Stimulated activated CD4-positive, alpha-beta T cell treated with anti-CD3 and anti-CD28 coated beads, Interleukin-15, amount 100 ng/mL, for 24 hours (primary cell): Measurements from ENCODE around the gene KRTAP10-1.
"Not testable (repeated sequence)": the region's sequence is repeated elsewhere in the genome, so short reads cannot be mapped to it uniquely, and the experiment has no call there.

Experiments
- DNase-seq: peaks from one replicate; pipeline ENCODE4 v3.0.0-alpha.2; 2020

The KRTAP10-1 gene, protein sequence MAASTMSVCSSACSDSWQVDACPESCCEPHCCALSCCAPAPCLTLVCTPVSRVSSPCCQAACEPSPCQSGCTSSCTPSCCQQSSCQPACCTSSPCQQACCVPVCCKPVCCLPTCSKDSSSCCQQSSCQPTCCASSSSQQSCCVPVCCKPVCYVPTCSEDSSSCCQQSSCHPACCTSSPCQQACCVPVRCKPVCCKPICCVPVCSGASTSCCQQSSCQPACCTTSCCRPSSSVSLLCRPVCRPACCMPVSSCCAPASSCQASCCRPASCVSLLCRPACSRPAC

GRCh38 chr21:44539991-44540666, at the start of gene KRTAP10-1:
KRTAP10-1 (minus strand) TSS chr21:44540195; CDS start chr21:44540150, 45 bp downstream.
- DNase-seq: no peak

DNA sequence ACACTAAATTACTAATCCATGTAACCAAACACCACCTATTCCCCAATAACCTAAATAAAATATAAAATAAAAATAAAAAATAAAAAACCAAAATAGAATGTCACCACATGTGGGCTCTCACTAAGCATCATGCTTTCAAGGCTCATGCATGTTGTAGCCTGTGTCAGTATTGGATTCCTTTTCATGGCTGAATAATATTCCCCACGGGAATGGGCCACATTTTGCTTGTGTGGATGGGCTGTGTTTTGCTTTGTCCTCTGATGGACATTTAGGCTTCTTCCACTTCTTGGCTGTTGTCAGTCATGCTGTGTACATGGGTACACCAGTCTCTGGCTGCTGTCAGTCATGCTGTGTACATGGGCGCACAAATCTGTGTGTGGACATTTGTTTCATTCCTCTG, 49.1 kb upstream of the KRTAP10-1 start:
- no peak for DNase-seq

- no peak for DNase-seq
Measured at GRCh38 chr21:44585892-44586291, 45.9 kb upstream of the KRTAP10-1 start.

DNA sequence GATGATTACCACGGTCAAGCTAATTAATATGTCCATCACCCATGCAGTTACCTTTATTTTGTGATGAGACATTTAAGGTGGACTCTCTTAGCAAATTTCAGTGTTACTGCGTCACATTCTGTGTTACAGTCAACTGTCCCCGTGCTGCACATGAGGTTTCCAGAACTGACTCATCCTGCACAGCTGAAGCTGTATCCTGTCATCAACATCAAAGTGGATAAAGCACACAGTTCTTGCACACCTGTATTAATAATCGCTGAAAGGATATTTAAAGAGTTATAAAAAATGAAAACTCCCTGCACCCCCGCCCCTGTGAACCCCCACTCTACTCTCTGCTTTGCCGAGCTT, 43.8 kb upstream of the KRTAP10-1 start:
- DNase-seq: peak; percentile 36

- no peak for DNase-seq
Measured at GRCh38 chr21:44583089-44583799, 43.2 kb upstream of the KRTAP10-1 start.

GRCh38 chr21:44582055-44582454, 42.1 kb upstream of the KRTAP10-1 start:
- no peak for DNase-seq

GRCh38 chr21:44581158-44581557, 41.2 kb upstream of the KRTAP10-1 start:
- no peak for DNase-seq

DNA sequence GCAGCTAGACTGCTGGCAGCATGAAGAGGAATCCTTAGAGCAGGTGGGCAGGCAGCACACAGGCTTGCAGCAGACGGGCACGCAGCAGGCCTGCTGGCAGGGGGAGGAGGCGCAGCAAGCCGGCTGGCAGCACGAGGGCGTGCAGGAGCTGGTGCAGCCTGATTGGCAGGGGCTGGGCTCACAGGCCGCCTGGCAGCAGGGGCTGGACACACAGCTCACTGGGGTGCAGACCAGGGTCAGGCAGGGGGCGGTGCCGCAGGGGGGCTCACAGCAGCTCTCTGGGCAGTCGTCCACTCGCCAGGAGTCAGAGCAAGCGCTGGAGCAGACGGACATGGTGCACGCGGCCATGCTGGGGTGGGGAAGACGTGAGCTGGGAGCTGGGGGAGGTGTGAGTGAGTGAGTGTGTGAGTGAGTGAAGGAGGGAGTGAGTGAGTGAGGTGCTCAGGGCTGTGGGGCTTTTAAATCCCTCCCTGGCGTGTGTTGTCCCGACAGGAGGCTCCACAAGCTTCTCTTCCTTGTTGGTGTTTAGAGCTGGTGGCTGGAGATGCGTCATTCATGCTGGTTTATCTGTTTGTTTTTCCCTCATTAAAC, 40.3 kb upstream of the KRTAP10-1 start, which contains the start of gene KRTAP10-5:
KRTAP10-5 (minus strand) TSS at position 374 of the 591 bp plus-strand sequence; CDS start at position 348, 26 bp downstream.
- not testable (repeated sequence) for DNase-seq

DNA sequence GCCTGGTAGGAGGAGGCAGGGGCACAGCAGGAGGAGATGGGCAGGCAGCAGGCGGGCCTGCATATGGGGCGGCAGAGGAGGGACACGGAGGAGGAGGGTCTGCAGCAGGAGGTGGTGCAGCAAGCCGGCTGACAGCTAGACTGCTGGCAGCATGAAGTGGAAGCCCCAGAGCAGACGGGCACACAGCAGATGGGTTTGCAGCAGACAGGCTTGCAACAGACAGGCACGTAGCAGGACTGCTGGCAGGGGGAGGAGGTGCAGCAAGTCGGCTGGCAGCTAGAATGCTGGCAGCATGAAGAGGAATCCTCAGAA, 39.8 kb upstream of the KRTAP10-1 start:
- no peak for DNase-seq

DNA sequence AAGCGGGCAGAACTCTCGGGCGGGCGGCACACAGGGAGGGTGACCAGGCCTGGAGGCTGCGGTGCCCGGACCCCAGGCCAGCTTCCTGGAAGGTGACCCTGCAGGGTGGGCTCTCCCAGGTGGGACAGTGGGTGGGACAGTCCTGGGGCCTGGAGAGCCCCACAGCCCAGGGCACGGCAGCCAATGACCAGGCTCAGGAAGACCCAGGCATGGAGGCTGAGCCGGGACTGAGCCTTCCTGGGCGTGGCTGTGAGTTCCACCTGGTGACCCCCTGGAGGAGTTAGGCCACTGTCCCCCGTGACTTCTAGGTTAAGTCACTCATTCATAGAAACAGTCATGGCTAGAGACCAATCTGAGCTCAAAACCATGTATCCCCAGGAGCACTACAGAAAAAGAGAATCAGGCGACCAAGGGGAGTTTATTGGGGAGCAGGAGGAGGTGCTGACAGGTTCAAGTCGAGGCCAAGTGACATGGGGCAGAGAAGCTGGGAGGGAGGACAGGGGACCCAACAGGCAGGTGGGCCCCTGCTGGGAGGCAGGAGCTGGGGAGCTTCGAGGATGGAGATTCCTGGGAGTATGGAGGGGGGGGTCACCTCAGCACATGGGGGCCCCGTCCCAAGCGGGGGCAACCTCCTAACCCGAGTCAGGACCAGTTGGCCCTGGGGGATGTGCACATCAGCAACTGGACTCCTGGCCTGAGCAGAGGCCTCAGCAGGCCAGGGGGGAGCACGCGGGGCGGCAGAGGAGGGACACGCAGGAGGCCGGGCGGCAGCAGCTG, 39.2 kb upstream of the KRTAP10-1 start:
- no peak for DNase-seq

DNA sequence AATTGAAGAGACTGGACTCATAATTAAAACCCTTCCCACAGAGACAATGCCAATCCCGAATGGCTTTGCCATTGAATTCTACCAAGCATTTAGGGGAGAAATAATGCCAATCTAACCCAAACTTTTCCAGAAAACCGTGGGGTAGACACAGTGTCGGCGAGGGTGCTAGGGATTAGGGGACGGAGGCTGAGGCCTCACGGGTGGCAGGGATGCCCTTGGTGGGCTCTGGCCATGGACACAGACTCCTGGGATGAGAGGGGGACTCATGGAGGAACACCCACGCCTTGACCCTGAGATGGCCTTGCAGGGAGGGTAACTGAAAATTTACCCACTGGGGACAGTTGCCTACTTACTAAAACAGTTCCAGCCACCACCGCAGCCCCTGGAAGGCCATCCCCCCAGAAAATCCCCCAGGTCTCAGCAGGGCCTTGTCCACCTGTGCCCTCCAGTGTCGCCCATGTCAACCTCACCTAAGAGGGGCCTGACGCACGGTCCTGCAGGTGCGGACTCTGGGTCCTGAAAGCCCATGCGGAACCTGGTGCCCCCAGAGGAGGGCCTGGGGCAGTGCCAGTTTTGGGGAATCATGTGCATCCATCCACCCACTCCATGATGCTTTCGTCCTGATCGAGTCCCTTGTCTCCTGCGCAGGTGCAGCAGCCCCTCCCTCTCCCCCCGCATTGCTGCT, 38.5 kb upstream of the KRTAP10-1 start:
- no peak for DNase-seq

DNA sequence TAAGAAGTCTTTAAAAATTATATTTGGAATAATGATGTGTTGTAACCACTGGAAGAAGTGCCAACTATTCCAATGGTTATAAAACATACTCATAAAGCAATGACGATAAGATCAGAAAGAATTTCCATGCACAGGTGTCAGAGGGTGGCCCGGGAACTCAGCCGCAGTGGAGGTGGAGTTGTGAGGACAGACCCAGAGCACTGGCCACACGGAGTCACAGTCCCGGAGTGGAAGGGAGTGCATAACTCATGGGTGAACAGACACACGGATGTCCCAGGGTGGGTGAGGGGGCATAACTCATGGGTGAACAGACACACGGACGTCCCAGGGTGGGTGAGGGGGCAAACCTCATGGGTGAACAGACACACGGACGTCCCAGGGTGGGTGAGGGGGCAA, 36.0 kb upstream of the KRTAP10-1 start:
- no peak for DNase-seq

DNA sequence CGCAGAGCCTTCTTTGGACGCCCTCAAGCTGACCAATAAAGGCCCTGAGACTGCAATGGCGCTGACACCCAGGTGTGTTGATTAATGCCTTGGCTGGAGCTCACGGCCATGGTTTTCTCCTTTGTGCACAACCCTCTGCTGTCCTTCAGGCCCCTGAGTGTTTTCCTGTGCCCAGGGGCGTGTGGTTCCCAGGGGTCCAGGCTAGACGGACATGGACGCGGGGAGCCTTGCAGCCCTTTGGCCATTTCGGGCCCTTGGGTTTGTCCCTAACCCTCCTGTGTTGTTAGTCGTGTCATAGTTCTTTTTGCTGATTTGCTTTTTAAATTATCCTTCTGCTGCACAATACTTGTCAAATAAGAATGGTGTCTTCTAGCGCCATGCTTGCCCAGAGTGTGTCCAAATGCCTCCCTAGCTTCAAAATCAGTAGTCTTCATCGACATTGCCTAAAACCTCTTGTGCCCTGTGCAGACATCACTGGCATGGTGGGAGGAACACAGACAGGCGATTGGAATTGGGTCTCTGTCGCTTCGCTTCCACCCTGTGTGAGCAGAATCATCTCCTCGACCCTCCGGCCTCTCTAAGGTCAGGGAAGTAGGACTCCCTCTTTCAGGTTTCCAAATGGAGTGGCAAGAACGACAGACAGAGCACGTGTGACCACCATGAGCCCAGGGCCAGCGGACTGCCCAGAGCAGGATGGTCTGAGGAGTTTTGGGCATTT, 35.5 kb upstream of the KRTAP10-1 start:
- no peak for DNase-seq

GRCh38 chr21:44574457-44575306, 34.7 kb upstream of the KRTAP10-1 start:
- DNase-seq: no peak

DNA sequence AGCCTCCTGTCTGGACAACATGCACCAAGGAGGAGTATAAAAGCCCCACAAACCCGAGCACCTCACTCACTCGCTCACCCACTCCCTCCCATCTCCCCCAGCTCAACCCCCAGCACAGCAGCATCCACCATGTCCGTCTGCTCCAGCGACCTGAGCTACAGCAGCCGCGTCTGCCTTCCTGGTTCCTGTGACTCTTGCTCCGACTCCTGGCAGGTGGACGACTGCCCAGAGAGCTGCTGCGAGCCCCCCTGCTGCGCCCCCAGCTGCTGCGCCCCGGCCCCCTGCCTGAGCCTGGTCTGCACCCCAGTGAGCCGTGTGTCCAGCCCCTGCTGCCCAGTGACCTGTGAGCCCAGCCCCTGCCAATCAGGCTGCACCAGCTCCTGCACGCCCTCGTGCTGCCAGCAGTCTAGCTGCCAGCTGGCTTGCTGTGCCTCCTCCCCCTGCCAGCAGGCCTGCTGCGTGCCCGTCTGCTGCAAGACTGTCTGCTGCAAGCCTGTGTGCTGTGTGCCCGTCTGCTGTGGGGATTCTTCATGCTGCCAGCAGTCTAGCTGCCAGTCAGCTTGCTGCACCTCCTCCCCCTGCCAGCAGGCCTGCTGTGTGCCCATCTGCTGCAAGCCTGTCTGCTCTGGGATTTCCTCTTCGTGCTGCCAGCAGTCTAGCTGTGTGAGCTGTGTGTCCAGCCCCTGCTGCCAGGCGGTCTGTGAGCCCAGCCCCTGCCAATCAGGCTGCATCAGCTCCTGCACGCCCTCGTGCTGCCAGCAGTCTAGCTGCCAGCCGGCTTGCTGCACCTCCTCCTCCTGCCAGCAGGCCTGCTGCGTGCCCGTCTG, 33.8 kb upstream of the KRTAP10-1 start, which contains the start of gene KRTAP10-4:
KRTAP10-4 (plus strand) TSS at position 100 of the 827 bp plus-strand sequence; CDS start at position 130, 30 bp downstream.
- DNase-seq: not testable (repeated sequence)

DNA sequence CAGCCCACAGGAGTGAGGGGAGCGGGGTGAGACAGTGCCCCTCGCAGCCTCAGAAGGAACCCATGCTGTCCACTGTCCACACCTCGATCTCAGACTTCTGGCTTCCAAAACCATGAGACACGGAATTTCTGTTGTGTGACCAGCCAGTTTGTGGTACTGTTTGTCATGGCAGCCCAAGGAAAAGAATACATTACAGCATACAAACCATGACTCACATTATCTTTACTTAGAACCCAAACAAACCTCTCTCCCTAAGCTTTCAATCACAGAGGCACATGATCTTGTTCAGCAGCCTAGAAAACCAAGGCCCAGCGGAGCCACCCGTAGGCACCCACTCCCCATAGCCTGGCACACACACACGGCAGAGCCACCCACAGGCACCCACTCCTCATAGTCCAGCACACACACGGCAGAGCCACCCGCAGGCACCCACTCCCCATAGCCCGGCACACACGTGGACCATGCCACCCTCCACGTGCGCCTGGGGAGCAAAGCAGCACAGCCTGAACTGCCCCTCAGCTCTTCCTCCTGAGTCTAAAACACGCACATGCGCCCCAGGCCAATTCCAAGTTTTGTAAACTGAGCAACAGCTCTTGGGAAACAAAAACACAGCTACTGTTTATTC, 33.1 kb upstream of the KRTAP10-1 start:
- no peak for DNase-seq

DNA sequence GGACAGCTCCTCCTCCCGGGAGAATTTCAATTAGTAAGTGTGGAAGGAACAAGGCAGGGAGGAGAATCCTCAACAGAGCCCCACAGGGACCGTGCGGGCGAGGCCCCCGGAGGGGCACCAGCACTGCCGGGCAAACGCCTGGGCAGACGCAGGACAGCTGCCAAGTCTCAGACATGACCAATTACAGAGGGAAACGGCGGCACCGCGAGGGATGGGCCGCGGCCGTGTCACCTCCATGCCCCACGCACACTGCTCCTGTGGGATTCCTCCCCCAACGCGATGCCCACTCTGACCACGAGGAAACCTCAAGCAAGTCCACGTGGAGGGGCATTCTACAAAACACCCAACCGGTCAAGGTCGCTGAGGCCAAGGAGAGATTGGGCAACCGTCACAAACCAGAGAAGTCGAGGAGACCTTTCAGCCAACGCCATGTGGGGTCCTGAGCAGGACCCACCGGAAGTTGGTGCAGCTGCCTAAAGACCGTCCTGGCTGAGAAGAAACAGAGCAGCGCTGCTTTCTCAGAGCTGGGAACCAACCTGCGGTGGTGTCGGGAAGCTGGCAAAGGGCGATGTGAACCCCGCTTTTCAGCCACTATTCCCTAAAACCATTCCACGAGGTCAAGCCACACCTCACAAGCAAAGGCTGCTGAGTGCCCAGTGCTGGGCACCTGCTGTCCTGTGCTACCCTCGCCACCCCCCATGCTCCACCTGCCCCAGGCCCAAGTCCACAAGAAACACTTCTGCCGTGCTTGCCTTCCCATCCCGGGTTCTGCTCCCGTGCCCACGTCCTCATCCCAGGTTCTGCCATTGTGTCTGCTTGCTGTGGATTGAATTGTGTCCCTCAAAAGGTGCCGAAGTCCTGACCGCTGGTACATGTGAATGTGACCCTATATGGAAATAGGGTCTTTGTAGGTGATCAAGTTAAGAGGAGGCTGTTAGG, 32.1 kb upstream of the KRTAP10-1 start:
- no peak for DNase-seq

GRCh38 chr21:44571296-44571695, 31.3 kb upstream of the KRTAP10-1 start:
- DNase-seq: no peak
